DMS153 treated with DMSO at 0.1 percent for 48 hours (cell line): ENCODE data around the gene ISOC1.

ENCODE experiments used
- DNase-seq: peaks from one replicate; lab custom pipeline; 2025; ENCODE audit not compliant: unreplicated experiment; lab: John Stamatoyannopoulos, UW

ISOC1 gene

DNA sequence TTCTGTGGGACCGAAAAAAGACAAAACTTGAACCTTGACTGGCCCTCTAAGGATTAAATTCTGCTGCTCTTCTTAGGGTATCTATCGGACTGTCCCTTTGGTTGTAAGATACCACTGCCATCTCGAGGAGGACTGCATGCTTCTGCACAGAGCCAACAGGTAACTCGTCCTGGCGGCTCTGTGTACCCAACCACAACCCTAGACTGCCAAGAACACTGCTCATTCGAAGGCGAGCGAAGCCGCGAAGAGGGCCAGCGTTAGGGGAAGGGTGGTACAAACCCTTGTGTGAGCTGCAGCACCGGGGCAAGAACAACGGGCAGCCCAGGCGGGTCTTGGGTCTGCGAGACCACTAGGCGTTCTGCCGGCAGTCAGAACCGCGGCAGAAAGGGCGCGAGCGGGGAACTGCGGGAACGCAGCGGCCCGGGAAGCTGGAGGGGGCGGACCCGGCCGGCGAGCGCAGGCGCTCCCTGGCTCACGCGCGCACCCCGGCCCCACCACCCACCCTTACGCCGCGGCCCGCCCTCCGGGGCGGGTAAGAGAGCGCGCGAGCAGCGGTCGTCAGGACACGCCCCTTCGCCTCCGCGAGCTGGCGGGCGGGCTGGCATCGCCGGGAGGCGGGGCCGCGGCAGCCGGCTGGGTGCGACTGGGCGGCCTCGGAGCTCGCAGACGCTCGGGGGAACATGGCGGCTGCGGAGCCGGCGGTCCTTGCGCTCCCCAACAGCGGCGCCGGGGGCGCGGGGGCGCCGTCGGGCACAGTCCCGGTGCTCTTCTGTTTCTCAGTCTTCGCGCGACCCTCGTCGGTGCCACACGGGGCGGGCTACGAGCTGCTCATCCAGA, at the start of gene ISOC1:
Gene ISOC1 (plus strand): TSS at position 663 of the 837 bp plus-strand sequence. CDS start 18 bp downstream, at position 681.
- DNase-seq, result peak; percentile 45

- no peak for DNase-seq
These were observed 48.4 kb upstream of the ISOC1 start for GRCh38 chr5:129046151-129046550.

GRCh38 chr5:129048509-129048908, 46.0 kb upstream of the ISOC1 start:
- no peak for DNase-seq

DNA sequence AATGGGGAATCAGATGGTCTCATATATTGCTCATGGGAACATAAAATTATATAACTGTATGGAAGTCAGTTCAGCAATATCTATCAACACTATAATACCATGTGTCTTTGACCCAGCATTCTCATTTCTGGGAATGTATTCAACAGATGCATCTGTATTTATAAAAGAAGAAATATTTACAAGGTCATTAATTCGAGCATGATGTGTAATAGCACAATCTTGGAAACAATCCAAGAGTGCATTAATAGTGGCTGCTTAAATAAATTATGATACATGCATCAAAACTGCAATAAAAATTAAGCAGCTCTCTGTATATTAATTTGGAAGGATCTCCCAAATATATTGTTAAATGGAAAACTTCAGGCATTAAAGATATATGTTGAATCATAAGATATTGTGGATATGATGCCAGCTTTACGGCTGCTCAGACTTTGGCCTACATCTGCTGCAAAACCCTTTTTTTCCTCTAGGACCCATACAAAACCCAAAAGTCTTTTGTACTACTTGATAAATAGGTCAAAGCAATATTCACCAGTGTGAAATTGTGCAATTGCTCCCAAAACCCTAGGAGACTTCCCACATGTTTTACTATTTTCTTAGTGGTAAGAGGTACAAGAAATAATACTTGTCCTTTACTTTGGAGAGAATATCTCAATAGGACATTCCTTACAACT, 45.3 kb upstream of the ISOC1 start:
- DNase-seq, result no peak

DNA sequence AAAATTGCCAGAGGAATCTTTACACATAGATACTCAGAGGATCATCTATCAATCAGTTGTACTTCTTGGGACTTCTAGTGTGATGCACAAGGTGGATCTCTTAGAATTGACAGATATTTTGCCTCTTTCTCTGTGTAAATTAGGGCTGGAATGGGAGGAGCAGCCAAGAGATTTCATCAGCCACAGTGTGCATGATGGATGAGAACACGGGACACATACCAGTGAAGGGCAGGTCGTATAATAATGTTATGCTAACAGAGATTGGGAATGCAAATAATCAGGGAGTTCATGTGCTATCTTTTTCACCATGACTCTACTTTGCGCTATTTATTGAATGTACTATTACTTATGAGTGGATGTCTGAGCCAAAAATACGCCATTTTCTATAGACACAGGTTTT, 43.3 kb upstream of the ISOC1 start:
- no peak for DNase-seq

DNA sequence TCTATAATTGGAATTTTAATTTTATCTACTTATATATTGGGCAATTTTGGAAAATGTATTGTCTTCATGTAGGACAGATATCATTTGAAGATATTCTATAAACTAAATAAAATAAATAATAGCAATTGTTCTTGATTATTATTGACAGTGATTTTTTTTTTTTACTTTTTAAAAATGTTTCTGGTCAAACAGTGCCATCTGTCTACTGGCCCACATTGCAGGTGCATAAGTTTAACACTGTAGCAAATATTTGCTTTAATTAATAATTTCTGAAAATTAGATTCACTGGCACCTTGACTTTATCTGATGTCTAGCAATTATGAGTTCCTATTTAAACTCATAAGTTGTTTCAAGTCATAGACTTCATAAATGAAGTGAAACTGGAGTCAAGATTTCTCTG, 41.1 kb upstream of the ISOC1 start:
- no peak for DNase-seq

DNA sequence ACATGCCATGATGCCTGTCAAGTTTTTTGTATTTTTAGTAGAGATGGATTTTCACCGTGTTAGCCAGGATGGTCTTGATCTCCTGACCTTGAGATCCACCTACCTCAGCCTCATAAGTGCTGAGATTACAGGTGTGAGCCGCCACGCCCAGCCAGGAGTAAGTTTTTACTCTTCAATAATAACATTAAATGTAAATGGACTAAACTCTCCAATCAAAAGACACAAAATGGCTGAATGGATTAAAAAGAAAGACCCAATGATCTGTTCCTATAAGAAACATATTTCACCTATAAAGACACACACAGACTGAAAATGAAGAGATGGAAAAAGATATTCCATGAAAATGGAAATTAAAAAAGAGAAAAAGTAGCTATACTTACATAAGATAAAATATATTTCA, 37.2 kb upstream of the ISOC1 start:
- no peak for DNase-seq

- DNase-seq, result no peak
These were observed 32.7 kb upstream of the ISOC1 start for GRCh38 chr5:129061849-129062248.

DNA sequence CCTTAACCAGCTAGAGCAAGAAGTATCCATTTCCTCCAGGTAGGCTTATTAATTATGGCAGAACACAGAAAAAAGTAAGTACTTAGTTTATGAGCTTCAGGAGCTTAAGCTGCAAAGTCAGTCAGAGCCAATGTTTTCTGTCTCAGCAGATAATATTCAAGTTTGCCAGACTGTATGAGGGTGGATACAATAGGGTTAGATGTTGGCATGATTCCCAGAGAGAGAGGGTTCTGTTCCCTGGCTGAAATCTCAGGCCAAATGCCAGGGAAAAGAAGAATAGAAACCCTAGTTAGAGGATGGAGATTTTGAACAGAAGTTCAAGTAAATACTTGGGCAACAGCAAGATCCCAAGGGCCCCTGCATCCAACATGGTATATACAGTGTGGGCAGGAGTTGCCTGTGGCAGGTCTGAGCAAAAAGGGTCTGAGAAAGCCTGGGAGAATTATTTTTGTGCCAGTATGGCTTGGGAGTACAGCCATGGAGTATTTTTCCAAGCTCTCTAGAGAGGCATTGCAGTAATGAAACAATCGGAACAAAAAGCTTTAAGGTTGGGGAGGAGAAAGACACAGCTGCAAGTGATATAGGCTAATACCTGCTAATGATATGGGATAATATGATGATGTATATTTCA, 31.0 kb upstream of the ISOC1 start:
- DNase-seq, result no peak

DNA sequence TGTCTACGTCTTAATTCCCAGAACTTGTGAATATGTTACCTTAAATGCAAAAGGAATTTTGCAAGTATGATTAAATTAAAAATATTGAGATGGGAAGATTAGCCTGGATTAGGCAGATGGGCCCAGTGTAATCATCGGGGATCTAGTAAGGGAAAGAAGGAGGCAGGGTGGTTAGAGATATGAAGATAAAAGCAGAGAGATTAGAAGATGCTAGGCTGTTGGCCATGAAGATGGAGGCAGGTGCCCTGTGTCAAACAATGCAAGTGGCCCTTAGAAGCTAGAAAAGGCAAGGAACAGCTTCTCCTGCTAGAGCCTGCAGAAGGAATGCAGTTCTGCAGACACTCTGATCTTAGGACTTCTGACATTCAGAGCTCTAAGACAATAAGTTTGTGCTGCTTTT, 28.8 kb upstream of the ISOC1 start:
- DNase-seq, result no peak

- DNase-seq, result no peak
These were observed 26.8 kb upstream of the ISOC1 start for GRCh38 chr5:129067745-129068144.

GRCh38 chr5:129069292-129069691, 25.3 kb upstream of the ISOC1 start:
- DNase-seq, result no peak

- DNase-seq, result no peak
These were observed 21.4 kb upstream of the ISOC1 start for GRCh38 chr5:129073111-129073510.

GRCh38 chr5:129074903-129075302, 19.6 kb upstream of the ISOC1 start:
- no peak for DNase-seq

- no peak for DNase-seq
These were observed 17.0 kb upstream of the ISOC1 start for GRCh38 chr5:129077433-129078075.

GRCh38 chr5:129078247-129078646, 16.3 kb upstream of the ISOC1 start:
- no peak for DNase-seq

GRCh38 chr5:129078660-129079059, 15.9 kb upstream of the ISOC1 start:
- DNase-seq, result no peak

DNA sequence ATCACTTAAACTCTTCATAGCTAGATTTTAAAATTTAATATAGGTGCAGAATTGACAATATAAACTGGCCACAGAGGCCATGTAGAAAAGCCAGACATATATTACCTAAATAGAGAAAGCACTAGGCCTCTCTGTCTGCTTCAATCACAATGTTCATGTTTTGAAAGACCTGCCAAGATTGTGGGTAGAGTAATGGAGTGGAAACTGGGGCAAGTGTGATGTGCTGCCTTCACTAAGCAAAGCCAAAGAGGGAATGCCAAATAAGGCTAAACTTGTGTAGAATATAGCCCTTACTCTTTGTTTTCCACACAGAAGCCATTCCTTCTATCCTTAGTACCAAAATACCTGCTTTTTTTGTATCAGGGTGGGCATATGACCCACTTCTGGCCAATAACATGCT, 15.1 kb upstream of the ISOC1 start:
- no peak for DNase-seq

GRCh38 chr5:129080766-129081165, 13.8 kb upstream of the ISOC1 start:
- DNase-seq, result no peak

DNA sequence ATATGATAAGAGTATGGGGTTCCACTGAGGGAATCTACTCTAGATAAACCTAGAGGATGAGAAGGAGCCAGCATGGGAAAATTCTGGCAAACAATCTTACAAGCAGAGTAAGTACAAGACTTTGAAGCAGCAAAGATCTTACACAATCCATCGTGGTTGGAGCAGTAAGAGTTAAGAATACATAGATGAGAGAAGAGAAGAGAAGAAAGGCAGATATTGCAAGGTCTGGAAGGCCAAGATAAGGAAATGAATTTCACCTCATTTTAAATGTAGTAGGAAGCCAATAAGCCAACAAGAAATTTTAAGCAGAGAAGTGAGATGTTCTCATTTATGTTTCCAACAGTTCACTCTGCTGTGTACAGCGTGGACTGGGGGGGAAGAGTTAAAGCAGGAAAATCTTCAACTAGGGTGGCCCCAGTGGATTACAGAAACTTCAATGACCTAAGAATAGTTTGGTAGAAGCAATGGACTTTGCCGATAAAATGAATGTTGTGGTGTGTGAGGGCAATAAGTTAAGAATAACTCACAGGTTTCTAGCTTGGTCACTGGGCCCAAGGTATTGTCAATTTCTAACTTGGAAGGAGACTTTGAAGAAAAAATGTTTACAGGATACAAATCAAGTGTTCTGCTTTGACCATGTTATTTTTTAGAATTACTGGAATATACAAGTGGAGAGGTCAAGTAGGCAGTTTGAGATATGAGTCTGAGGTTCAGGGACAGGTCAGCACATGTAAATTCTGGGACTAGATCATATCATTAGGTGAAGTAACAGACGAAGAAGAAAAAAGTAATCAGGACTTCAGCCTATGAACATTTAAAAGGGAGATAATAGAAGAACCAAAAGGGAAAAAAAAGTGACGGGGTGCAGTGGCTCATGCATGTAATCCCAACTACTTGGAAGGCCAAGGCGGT, 12.1 kb upstream of the ISOC1 start:
- no peak for DNase-seq
